ENCODE data around the gene TGFBI.

TGFBI gene

GRCh38 chr5:136080113-136080482 is 51.3 kb downstream of the TGFBI start:
- Histone ChIP-seq H3K27me3 (ENCODE audit: low read depth) (no peaks in the 10 kb centered on the region; the same call in 1 of the 2 replicates), H3K4me1 (no peaks in the 10 kb centered on the region), H3K36me3 (replicated peaks) (no peaks in the 10 kb centered on the region), H3K9me3 (no peaks in the 10 kb centered on the region), H3K4me3 (no peak overlapping the region)
- in situ Hi-C loops (cut with MboI; ENCODE audit: low sequenced_read_pairs): loop anchor here (5.0 kb wide), 1 partner anchor 193 kb away; no protein-coding TSS in a partner anchor
- DNase-seq (ENCODE audit: low spot score in 2 of 2): no peak

GRCh38 chr5:136080483-136081216 is 51.9 kb downstream of the TGFBI start:
- Histone ChIP-seq H3K36me3 (replicated peaks) (no peaks in the 10 kb centered on the region), H3K4me1 (no peaks in the 10 kb centered on the region), H3K9me3 (no peaks in the 10 kb centered on the region), H3K4me3 (no peak overlapping the region), H3K27me3 (ENCODE audit: low read depth) (no peaks in the 10 kb centered on the region; the same call in 1 of the 2 replicates)
- in situ Hi-C loops (cut with MboI; ENCODE audit: low sequenced_read_pairs): loop anchor here (5.0 kb wide), 1 partner anchor 193 kb away; no protein-coding TSS in a partner anchor
- no peak for DNase-seq (ENCODE audit: low spot score in 2 of 2)

- H3K4me3 ChIP-seq: no peak overlapping the region
- no peaks in the 10 kb centered on the region for H3K36me3 ChIP-seq (replicated peaks)
- H3K9me3 ChIP-seq: no peaks in the 10 kb centered on the region
- DNase-seq (ENCODE audit: low spot score in 2 of 2): no peak
- in situ Hi-C loops (cut with MboI; ENCODE audit: low sequenced_read_pairs): loop anchor here (5.0 kb wide), 1 partner anchor 194 kb away; no protein-coding TSS in a partner anchor
- H3K27me3 ChIP-seq (ENCODE audit: low read depth): no peaks in the 10 kb centered on the region; the same call in 1 of the 2 replicates
- no peaks in the 10 kb centered on the region for H3K4me1 ChIP-seq
These were observed 52.4 kb downstream of the TGFBI start for GRCh38 chr5:136081217-136081591.

GRCh38 chr5:136082390-136083193 is 53.8 kb downstream of the TGFBI start:
- peak; percentile 47 to 86 for DNase-seq (ENCODE audit: low spot score in 2 of 2)
- Histone ChIP-seq H3K9me3 (no peaks in the 10 kb centered on the region), H3K27me3 (ENCODE audit: low read depth) (no peaks in the 10 kb centered on the region; the same call in 1 of the 2 replicates), H3K36me3 (replicated peaks) (no peaks in the 10 kb centered on the region), H3K4me1 (no peaks in the 10 kb centered on the region), H3K4me3 (no peak overlapping the region)
- in situ Hi-C loops (cut with MboI; ENCODE audit: low sequenced_read_pairs): loop anchor here (5.0 kb wide), 1 partner anchor 195 kb away; no protein-coding TSS in a partner anchor

GRCh38 chr5:136084698-136085097 is 55.9 kb downstream of the TGFBI start:
- no peaks in the 10 kb centered on the region for H3K36me3 ChIP-seq (replicated peaks)
- DNase-seq (ENCODE audit: low spot score in 2 of 2): no peak
- no peaks in the 10 kb centered on the region for H3K4me1 ChIP-seq
- in situ Hi-C loops (cut with MboI; ENCODE audit: low sequenced_read_pairs): loop anchor here (5.0 kb wide), 1 partner anchor 197 kb away; no protein-coding TSS in a partner anchor
- H3K27me3 ChIP-seq (ENCODE audit: low read depth): no peaks in the 10 kb centered on the region; the same call in 1 of the 2 replicates
- no peak overlapping the region for H3K4me3 ChIP-seq
- H3K9me3 ChIP-seq: no peaks in the 10 kb centered on the region

- H3K9me3 ChIP-seq: no peaks in the 10 kb centered on the region
- H3K36me3 ChIP-seq (replicated peaks): no peaks in the 10 kb centered on the region
- no peaks in the 10 kb centered on the region for H3K27me3 ChIP-seq (ENCODE audit: low read depth)
- H3K4me3 ChIP-seq: no peak overlapping the region
- no peak for DNase-seq (ENCODE audit: low spot score in 2 of 2)
- in situ Hi-C loops (cut with MboI; ENCODE audit: low sequenced_read_pairs): no loop called here
- no peaks in the 10 kb centered on the region for H3K4me1 ChIP-seq
These were observed 58.2 kb downstream of the TGFBI start for GRCh38 chr5:136086783-136087566.

GRCh38 chr5:136087961-136088871 is 59.4 kb downstream of the TGFBI start:
- DNase-seq (ENCODE audit: low spot score in 2 of 2): no peak
- no peaks in the 10 kb centered on the region for H3K36me3 ChIP-seq (replicated peaks)
- H3K27me3 ChIP-seq (ENCODE audit: low read depth): no peaks in the 10 kb centered on the region
- H3K4me1 ChIP-seq: no peaks in the 10 kb centered on the region
- in situ Hi-C loops (cut with MboI; ENCODE audit: low sequenced_read_pairs): no loop called here
- no peaks in the 10 kb centered on the region for H3K9me3 ChIP-seq
- no peak overlapping the region for H3K4me3 ChIP-seq

- Histone ChIP-seq H3K9me3 (no peaks in the 10 kb centered on the region), H3K4me3 (no peak overlapping the region), H3K36me3 (replicated peaks) (no peaks in the 10 kb centered on the region), H3K27me3 (ENCODE audit: low read depth) (no peaks in the 10 kb centered on the region), H3K4me1 (no peaks in the 10 kb centered on the region)
- no peak for DNase-seq (ENCODE audit: low spot score in 2 of 2)
- in situ Hi-C loops (cut with MboI; ENCODE audit: low sequenced_read_pairs): no loop called here
These were observed 61.0 kb downstream of the TGFBI start for GRCh38 chr5:136089791-136090190.

GRCh38 chr5:136090319-136090718 is 61.5 kb downstream of the TGFBI start:
- no peaks in the 10 kb centered on the region for H3K9me3 ChIP-seq
- no peak for DNase-seq (ENCODE audit: low spot score in 2 of 2)
- no peak overlapping the region for H3K4me3 ChIP-seq
- in situ Hi-C loops (cut with MboI; ENCODE audit: low sequenced_read_pairs): no loop called here
- no peaks in the 10 kb centered on the region for H3K4me1 ChIP-seq
- H3K36me3 ChIP-seq (replicated peaks): no peaks in the 10 kb centered on the region
- no peaks in the 10 kb centered on the region for H3K27me3 ChIP-seq (ENCODE audit: low read depth)

- Histone ChIP-seq H3K27me3 (ENCODE audit: low read depth) (no peaks in the 10 kb centered on the region), H3K4me3 (no peak overlapping the region), H3K9me3 (no peaks in the 10 kb centered on the region), H3K36me3 (replicated peaks) (no peaks in the 10 kb centered on the region), H3K4me1 (no peaks in the 10 kb centered on the region)
- in situ Hi-C loops (cut with MboI; ENCODE audit: low sequenced_read_pairs): no loop called here
- no peak for DNase-seq (ENCODE audit: low spot score in 2 of 2)
These were observed 65.6 kb downstream of the TGFBI start for GRCh38 chr5:136094189-136094912.

- Histone ChIP-seq H3K27me3 (ENCODE audit: low read depth) (no peaks in the 10 kb centered on the region), H3K9me3 (no peaks in the 10 kb centered on the region), H3K4me1 (no peaks in the 10 kb centered on the region), H3K4me3 (no peak overlapping the region), H3K36me3 (replicated peaks) (no peaks in the 10 kb centered on the region)
- no peak for DNase-seq (ENCODE audit: low spot score in 2 of 2)
- in situ Hi-C loops (cut with MboI; ENCODE audit: low sequenced_read_pairs): no loop called here
These were observed 66.3 kb downstream of the TGFBI start for GRCh38 chr5:136094913-136095641.

GRCh38 chr5:136098176-136098575 is 69.4 kb downstream of the TGFBI start:
- DNase-seq (ENCODE audit: low spot score in 2 of 2): no peak
- H3K36me3 ChIP-seq (replicated peaks): no peaks in the 10 kb centered on the region
- H3K4me3 ChIP-seq: no peak overlapping the region
- no peaks in the 10 kb centered on the region for H3K4me1 ChIP-seq
- in situ Hi-C loops (cut with MboI; ENCODE audit: low sequenced_read_pairs): no loop called here
- H3K9me3 ChIP-seq: no peaks in the 10 kb centered on the region
- no peaks in the 10 kb centered on the region for H3K27me3 ChIP-seq (ENCODE audit: low read depth)
